Stimulated activated CD4-positive, alpha-beta T cell treated with anti-CD3 and anti-CD28 coated beads, Interleukin-15, amount 100 ng/mL, for 48 hours (primary cell): ENCODE data around the gene SPOCK1.
"Not testable (repeated sequence)": the region's sequence is repeated elsewhere in the genome, so short reads cannot be mapped to it uniquely, and the experiment has no call there.

Source experiments
- DNase-seq, 2 donors: peaks; one replicate each; pipeline ENCODE4 v3.0.0-alpha.2; 2020; ENCODE audit warnings: low read depth in 2 of 2

Gene SPOCK1

DNA sequence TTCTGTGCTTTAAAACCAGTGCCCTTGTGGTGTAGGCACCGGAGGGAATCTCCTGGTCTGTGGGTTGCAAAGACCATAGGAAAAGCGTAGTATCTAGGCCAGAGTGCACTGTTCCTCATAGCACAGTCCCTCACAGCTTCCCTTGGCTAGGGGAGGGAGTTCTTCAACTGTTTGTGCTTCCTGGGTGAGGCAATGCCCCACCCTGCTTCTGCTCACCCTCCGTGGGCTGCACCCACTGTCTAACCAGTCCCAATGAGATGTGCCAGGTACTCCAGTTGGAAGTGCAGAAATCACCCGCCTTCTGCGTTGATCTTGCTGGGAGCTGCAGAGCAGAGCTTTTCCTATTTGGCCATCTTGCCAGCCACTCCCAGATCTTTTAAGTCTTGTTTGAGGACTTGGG, 545.0 kb downstream of the SPOCK1 start:
- not testable (repeated sequence) for DNase-seq

DNA sequence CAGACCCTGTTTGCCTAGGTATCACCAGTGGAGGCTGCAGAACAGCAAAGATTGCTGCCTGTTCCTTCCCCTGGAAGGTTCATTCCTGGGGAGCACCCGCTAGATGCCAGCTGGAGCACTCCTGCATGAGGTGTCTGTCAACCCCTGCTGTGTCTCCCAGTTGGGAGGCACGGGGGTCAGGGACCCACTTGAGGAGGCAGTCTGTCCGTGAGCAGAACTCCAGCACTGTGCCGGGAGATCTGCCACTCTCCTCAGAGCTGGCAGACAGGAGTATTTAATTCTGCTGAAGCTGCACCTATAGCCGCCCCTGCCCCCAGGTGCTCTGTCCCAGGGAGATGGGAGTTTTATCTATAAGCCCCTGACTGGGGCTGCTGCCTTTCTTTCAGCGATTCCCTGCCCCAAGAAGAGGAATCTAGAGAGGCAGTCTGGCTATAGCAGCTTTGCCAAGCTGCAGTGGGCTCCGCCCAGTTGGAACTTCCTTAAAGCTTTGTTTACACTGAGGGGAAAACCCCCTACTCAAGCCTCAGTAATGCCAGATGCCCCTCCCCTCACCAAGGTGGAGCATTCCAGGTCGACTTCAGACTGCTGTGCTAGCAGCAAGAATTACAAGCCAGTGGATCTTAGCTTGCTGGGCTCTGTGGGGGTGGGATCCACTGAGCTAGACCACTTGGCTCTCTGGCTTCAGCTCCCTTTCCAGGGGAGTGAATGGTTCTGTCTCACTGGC, 545.6 kb downstream of the SPOCK1 start:
- not testable (repeated sequence) for DNase-seq

GRCh38 chr5:136927571-136927970, 571.6 kb downstream of the SPOCK1 start:
- DNase-seq, result no peak

DNA sequence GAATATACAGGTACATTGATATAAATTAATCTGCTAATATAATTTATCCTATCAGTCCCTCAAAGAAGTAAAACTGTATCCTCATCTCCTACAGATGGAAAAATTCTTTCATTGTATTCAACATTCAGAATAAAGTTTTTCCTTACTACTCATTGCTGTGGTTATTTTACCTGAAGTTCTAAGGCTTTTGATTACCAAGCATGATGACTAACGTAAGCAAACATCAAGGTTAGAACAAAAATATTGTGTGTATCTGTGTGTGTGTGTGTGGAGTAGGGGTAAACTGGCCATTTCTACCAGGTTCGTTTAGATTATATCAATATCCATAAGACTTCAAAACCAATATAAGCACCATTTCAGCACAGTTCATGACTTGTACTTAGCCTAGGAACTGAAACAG, 573.1 kb downstream of the SPOCK1 start:
- no peak for DNase-seq
